LoVo (cell line): ENCODE data around the gene VN1R2.
"Not testable (repeated sequence)": the region's sequence is repeated elsewhere in the genome, so short reads cannot be mapped to it uniquely, and the experiment has no call there.

Source experiments
- DNase-seq: peaks from one replicate; pipeline ENCODE4 v3.0.0-alpha.2; 2016; ENCODE audit warnings: low spot score

Gene VN1R2, protein sequence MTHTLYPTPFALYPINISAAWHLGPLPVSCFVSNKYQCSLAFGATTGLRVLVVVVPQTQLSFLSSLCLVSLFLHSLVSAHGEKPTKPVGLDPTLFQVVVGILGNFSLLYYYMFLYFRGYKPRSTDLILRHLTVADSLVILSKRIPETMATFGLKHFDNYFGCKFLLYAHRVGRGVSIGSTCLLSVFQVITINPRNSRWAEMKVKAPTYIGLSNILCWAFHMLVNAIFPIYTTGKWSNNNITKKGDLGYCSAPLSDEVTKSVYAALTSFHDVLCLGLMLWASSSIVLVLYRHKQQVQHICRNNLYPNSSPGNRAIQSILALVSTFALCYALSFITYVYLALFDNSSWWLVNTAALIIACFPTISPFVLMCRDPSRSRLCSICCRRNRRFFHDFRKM

GRCh38 chr19:53257715-53258342, at the start of gene VN1R2:
TSS of gene VN1R2 (plus strand) at chr19:53258292. CDS start at chr19:53258376, 84 bp downstream.
- not testable (repeated sequence) for DNase-seq

DNA sequence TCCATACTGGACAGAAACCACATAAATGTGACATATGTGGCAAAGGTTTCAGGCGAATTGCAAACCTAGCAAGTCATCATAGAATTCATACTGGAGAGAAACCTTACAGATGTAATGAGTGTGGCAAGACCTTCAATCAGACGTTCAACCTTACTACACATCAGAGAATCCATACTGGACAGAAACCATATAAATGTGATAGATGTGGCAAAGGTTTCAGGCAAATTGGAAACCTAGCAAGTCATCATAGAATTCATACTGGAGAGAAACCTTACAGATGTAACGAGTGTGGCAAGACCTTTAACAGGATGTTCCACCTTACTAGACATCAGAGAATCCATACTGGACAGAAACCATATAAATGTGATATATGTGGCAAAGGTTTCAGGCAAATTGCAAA, 46.5 kb upstream of the VN1R2 start:
- DNase-seq = not testable (repeated sequence)

DNA sequence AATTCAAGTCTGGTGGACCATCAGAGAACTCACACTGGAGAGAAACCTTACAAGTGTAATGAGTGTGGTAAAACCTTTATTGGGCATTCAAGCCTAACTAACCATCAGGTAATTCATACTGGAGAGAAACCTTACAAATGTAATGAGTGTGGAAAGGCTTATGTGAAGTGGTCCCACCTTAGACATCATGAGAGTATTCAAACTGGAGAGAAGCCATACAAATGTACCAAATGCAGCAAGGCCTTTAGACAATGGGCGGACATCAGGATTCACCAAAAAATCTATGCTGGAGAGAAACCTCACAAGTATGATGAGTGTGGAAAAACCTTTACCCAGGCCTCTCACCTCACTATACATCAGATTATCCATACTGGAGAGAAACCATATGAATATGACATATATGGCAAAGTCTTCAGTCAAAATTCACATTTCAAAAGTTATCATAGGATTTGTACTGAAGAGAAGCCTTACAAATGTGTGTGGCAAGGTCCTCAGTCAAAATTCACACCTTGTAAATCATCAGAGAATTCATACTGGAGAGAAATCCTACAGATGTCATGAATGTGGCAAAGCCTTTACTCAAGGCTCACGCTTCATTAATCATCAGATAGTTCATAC, 45.3 kb upstream of the VN1R2 start:
- DNase-seq = no peak

DNA sequence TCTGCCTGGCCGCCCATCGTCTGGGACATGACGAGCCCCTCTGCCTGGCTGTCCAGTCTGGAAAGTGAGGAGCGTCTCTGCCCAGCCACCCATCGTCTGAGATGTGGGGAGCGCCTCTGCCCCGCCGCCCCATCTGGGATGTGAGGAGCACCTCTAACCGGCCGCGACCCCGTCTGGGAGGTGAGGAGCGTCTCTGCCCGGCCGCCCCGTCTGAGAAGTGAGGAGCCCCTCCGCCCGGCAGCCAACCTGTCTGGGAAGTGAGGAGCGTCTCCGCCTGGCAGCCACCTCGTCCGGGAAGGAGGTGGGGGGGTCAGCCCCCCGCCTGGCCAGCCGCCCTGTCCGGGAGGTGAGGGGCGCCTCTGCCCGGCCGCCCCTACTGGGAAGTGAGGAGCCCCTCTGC, 35.4 kb upstream of the VN1R2 start:
- not testable (repeated sequence) for DNase-seq

GRCh38 chr19:53224606-53225005, 33.5 kb upstream of the VN1R2 start:
- DNase-seq = no peak

GRCh38 chr19:53237114-53237777, 20.8 kb upstream of the VN1R2 start:
- DNase-seq = no peak

- no peak for DNase-seq
Observed at GRCh38 chr19:53246498-53246897, 11.6 kb upstream of the VN1R2 start.

GRCh38 chr19:53254411-53255341, 3.4 kb upstream of the VN1R2 start, which contains the start of gene ZNF677:
TSS of gene ZNF677 (minus strand) at chr19:53254873. CDS start at chr19:53251550, 3,323 bp downstream.
- no peak for DNase-seq

GRCh38 chr19:53267623-53268022, 9.5 kb downstream of the VN1R2 start, which contains the start of gene VN1R4:
TSS of gene VN1R4 (minus strand) at chr19:53267723. CDS start at chr19:53267665, 58 bp downstream.
- DNase-seq = not testable (repeated sequence)

- not testable (repeated sequence) for DNase-seq
Observed at GRCh38 chr19:53269861-53270260, 11.8 kb downstream of the VN1R2 start.

DNA sequence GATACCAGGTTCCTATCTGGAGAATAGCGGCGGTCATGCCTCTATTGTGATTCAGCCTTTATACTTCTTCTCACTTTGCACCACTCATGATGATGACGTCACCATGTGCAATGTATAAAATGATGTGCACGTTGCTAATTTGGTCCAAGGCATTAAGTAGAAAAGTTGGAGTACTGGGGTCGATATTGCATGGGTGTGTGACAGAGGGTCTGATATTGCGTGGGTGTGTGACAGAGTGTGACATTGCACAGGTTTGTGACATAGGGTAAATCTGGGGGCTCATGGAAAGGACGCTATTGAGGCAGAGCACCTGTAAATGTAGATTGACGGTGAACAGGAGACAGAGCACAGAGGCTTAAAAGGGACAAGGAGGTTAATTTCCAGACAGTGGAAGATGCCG, 14.0 kb downstream of the VN1R2 start:
- DNase-seq = no peak

GRCh38 chr19:53275480-53275879, 17.4 kb downstream of the VN1R2 start:
- no peak for DNase-seq

- DNase-seq = not testable (repeated sequence)
Observed at GRCh38 chr19:53281947-53282346, 23.9 kb downstream of the VN1R2 start.

- no peak for DNase-seq
Observed at GRCh38 chr19:53285087-53285486, 27.0 kb downstream of the VN1R2 start.

GRCh38 chr19:53290758-53291549, 32.9 kb downstream of the VN1R2 start:
- no peak for DNase-seq

DNA sequence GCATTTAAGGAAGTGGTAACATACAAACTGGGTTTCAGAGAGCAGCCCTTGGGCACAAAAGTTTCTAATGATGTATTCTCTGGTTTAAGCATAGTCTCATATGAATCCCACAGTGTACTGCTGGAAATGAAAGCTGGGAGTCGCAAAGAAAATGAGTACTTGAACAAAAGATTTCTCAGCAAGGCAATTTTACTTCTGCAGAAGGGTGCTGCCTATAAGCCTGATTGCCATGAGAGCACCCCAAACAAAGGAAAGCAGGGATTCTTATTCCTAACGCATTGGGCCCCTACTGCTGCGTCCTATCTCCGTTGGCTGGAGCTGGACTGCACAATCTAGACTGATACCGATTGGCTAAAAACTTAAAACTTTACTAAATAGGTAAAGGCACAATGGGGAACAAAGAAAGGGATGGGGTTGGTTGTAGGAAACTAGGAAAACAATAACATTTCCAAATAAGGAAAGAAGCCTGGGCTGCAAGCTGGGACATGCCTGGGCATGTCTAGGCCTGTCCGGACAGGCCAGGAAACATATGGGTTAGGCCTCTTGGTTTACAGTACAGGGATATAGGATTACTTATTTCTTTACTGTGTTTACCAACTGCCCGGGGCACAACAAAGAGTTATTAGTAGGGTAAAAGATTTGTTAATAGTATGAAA, 36.8 kb downstream of the VN1R2 start:
- peak; percentile 19 for DNase-seq

- DNase-seq = not testable (repeated sequence)
Observed at GRCh38 chr19:53301341-53301740, 43.2 kb downstream of the VN1R2 start.

DNA sequence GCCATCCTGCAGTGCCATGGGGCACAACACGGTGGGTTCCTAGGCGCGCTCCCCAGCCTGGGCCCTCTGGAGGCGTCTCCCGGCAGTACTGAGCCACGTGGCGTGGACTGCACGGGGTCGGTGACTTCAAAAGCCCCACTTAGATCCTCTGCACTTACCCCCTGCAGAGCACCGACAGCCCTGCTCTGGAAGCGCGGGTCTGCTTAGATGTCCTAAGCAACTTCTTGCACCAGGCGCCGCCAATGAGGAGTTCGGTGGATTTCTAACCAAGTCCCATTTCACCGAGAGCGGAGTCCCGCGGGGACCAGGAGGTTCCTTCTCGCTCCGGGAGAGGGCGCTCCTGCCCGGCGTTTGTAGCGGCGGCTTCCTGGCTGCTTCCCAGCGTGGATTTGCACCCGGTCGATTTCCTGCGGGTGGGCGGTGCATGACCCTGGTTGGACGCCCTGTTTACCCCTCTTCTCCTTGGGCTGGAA, 50.3 kb downstream of the VN1R2 start:
- DNase-seq = no peak
